ENCODE measurements around the gene GAB1.
"Not testable (repeated sequence)": the region's sequence is repeated elsewhere in the genome, so short reads cannot be mapped to it uniquely, and the experiment has no call there.

The GAB1 gene

DNA sequence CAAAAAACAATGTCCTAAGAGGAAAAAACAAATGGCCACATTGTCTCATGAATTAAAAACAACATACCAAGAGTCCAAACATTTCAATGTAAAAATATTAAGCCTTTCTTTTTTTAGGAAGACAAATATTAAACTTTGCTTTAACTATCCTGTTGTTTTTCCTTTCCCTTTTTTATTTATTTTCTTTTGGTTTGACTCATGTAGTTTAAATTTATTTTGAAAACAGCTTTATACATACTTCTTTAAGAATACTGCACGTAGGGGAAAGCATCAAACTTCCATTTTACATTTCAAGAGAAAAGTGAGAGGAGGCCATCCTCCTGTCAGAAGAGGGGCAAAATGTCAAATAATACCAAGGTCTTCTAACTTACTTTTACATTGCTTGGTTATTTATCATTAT, 8.7 kb downstream of the GAB1 start:
- TF ChIP-seq, protein P1, sequence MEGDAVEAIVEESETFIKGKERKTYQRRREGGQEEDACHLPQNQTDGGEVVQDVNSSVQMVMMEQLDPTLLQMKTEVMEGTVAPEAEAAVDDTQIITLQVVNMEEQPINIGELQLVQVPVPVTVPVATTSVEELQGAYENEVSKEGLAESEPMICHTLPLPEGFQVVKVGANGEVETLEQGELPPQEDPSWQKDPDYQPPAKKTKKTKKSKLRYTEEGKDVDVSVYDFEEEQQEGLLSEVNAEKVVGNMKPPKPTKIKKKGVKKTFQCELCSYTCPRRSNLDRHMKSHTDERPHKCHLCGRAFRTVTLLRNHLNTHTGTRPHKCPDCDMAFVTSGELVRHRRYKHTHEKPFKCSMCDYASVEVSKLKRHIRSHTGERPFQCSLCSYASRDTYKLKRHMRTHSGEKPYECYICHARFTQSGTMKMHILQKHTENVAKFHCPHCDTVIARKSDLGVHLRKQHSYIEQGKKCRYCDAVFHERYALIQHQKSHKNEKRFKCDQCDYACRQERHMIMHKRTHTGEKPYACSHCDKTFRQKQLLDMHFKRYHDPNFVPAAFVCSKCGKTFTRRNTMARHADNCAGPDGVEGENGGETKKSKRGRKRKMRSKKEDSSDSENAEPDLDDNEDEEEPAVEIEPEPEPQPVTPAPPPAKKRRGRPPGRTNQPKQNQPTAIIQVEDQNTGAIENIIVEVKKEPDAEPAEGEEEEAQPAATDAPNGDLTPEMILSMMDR (IDR thresholded peaks at IDR 0.05; ENCODE audit: low read depth, low read length) = no peak
- no peak for DNase-seq (ENCODE audit: extremely low read depth, low read depth)

- no peak for DNase-seq (ENCODE audit: extremely low read depth, low read depth)
- TF ChIP-seq, protein P1 (IDR thresholded peaks at IDR 0.05; ENCODE audit: low read depth, low read length) = no peak
These were observed 9.5 kb downstream of the GAB1 start for GRCh38 chr4:143346206-143346605.

DNA sequence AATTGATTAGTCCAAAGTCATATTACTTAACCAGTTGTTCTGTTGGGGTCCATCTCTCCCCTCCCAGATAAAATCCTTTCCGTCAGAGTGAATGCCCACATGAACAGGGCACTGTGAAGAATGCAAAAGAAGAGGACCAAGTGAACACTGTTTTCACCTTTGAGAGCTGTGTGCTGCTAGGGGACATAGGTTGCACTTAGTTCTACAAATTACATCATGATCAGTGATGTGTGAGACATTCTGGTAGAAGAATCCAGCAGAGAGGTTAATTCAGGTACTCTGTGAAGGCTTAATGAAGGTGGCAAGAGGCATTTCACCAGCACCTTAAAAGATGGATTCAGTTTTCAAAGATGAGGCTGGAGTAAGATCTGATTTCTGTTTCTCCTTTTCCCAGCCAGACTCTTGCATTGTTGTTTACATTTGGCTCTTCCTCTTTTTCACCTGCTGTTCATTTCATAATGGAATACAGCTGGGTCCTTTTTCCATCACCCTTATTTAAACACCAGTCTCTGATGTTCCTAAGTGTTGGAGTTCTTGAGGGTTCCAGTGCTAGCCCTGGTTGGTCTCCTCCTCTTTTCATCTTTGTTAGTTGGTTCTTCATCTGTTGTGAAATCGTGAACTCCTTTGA, 10.9 kb downstream of the GAB1 start:
- TF ChIP-seq, protein P1 (IDR thresholded peaks at IDR 0.05; ENCODE audit: low read depth, low read length) = no peak
- DNase-seq (ENCODE audit: extremely low read depth, low read depth) = no peak

GRCh38 chr4:143348233-143349077, 11.8 kb downstream of the GAB1 start:
- no peak for DNase-seq (ENCODE audit: extremely low read depth, low read depth)
- TF ChIP-seq, protein P1 (IDR thresholded peaks at IDR 0.05; ENCODE audit: low read depth, low read length) = no peak

DNA sequence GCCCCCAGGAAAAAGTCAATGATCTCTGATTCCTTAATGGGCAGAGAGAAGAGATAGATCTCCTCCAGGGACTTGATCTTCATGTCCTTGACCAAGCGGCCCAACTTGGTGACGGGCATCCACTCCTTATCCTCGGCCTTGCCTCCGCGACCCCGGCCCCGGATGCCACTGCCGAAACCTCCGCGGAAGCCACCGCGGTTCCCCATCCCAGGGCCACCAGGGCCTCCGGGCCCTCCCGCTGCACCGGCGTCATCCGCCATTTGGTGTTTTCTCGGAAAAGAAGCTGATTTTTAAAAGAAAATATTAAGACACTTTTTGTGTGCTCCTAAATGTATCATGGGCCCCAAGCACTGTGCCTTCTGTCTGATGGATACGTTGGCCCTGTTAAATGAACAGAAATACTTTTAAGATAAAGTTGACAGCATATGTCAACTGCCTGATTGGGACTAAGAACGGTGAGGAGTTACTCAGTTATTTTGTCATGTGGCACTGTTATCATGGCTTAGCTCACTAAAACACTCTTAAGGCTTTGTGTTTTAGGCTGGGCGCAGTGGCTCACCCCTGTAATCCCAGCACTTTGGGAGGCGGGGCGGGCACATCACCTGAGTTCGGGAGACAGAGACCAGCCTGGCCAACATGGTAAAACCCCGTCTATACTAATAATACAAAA, 13.3 kb downstream of the GAB1 start:
- not testable (repeated sequence) for DNase-seq (ENCODE audit: extremely low read depth, low read depth)

GRCh38 chr4:143351149-143351691, 14.5 kb downstream of the GAB1 start:
- no peak for DNase-seq (ENCODE audit: extremely low read depth, low read depth)
- TF ChIP-seq, protein P1 (IDR thresholded peaks at IDR 0.05; ENCODE audit: low read depth, low read length) = no peak

- TF ChIP-seq, protein P1 (IDR thresholded peaks at IDR 0.05; ENCODE audit: low read depth, low read length) = no peak
- no peak for DNase-seq (ENCODE audit: extremely low read depth, low read depth)
These were observed 15.2 kb downstream of the GAB1 start for GRCh38 chr4:143351774-143352451.

Measured in AG09319 (cell line).